Muscle layer of duodenum (tissue), 2 donors: ENCODE data around the gene CHID1.

Experiments used
- H3K27ac ChIP-seq: one replicate; pipeline ENCODE4 v1.7.0; 2013; ENCODE audit warnings: mild to moderate bottlenecking, low read length
- H3K27me3 ChIP-seq: one replicate; pipeline ENCODE4 v1.7.0; 2013; ENCODE audit warnings: low read depth, mild to moderate bottlenecking, control low read depth, low read length
- H3K36me3 ChIP-seq, 2 donors: one replicate each; pipeline ENCODE4 v1.7.0; 2013; ENCODE audit warnings: low read length in 2 of 2, control low read depth in 1 of 2, mild to moderate bottlenecking in 1 of 2; ENCODE audit not compliant: insufficient read depth in 2 of 2, control insufficient read depth in 1 of 2
- H3K4me1 ChIP-seq, 2 donors: one replicate each; pipeline ENCODE4 v1.7.0; 2013; ENCODE audit warnings: low read length in 2 of 2, mild to moderate bottlenecking in 2 of 2, control low read depth in 1 of 2, moderate library complexity in 1 of 2; ENCODE audit not compliant: insufficient read depth in 2 of 2, control insufficient read depth in 1 of 2
- H3K4me3 ChIP-seq, 2 donors: one replicate each; pipeline ENCODE4 v1.7.0; 2013; ENCODE audit warnings: low read length in 2 of 2, low read depth in 1 of 2, mild to moderate bottlenecking in 1 of 2
- H3K9me3 ChIP-seq, 2 donors: one replicate each; pipeline ENCODE4 v1.7.0; 2013; ENCODE audit warnings: low read length in 2 of 2, control low read depth in 1 of 2, mild to moderate bottlenecking in 1 of 2; ENCODE audit not compliant: control insufficient read depth in 1 of 2
- donor health status: healthy.

Gene CHID1

DNA sequence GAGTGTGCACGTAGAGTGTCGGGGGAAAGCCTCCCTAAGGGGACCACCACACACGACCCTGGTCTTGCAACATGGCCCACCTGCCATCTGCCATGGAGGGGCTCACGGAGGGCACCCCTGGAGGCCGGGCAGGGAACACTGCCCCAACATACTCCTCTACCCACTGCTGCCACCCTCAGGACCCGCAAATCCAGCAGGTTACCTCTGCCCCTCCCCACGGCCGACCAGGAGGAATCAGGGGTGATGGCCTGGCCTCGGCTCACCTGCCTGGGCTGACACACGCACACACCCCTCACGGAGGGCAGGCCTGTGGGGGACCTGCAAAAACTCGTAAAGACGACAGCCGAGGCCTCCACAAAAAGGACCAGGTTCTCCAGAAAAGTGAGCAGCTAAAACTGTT lies 30.2 kb downstream of the CHID1 start:
- no peaks in the 10 kb centered on the region for H3K9me3 ChIP-seq
- H3K27me3 ChIP-seq = no peaks in the 10 kb centered on the region
- no peak overlapping the region for H3K4me3 ChIP-seq
- no peak overlapping the region for H3K27ac ChIP-seq
- H3K4me1 ChIP-seq = peaks cover 0 to 5% of the 10 kb centered on the region in 2 donors
- peaks cover 0 to 31% of the 10 kb centered on the region in 2 donors for H3K36me3 ChIP-seq

DNA sequence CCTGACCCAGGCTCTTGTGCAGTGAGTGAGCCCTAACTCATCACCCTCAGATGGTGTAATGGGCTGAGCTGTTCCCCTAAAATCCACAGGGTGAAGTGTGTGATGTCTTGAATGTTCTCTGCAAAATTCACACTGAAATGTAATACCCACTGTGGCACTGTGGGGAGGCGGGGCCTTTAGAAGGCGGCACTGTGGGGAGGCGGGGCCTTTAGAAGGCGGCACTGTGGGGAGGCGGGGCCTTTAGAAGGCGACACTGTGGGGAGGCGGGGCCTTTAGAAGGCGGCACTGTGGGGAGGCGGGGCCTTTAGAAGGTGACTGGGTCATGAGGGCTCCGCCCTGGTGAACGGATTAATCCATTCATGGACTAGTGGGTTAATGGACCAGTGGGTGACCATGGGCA lies 33.0 kb downstream of the CHID1 start:
- Histone ChIP-seq H3K4me3 (no peak overlapping the region), H3K9me3 (no peaks in the 10 kb centered on the region), H3K4me1 (peaks cover 0 to 5% of the 10 kb centered on the region in 2 donors), H3K36me3 (peaks cover 0 to 22% of the 10 kb centered on the region in 2 donors), H3K27ac (no peak overlapping the region), H3K27me3 (no peaks in the 10 kb centered on the region)

DNA sequence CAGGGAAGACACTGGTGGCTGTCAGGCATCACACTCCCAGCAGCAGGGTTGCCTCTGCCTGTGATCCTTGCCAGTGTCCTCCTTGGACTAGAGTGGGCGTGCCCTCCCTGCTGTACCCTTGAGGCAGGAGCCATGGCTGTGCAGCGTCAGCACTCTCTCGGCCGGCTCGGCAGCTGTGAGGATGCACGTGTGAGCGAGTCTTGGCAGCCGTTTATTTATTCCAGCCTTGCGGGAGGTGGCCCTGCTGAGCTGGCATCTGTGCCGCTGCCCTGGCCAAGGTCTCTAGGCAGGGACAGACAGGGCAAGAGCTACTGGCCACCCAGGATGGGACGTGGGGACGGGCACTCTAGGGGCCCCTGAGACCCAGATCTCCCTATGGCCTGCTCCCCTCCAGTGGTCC lies 34.1 kb downstream of the CHID1 start:
- H3K4me1 ChIP-seq = peaks cover 0 to 5% of the 10 kb centered on the region in 2 donors
- no peaks in the 10 kb centered on the region for H3K9me3 ChIP-seq
- H3K27ac ChIP-seq = no peak overlapping the region
- H3K36me3 ChIP-seq = peaks cover 0 to 20% of the 10 kb centered on the region in 2 donors
- no peaks in the 10 kb centered on the region for H3K27me3 ChIP-seq
- H3K4me3 ChIP-seq = no peak overlapping the region

DNA sequence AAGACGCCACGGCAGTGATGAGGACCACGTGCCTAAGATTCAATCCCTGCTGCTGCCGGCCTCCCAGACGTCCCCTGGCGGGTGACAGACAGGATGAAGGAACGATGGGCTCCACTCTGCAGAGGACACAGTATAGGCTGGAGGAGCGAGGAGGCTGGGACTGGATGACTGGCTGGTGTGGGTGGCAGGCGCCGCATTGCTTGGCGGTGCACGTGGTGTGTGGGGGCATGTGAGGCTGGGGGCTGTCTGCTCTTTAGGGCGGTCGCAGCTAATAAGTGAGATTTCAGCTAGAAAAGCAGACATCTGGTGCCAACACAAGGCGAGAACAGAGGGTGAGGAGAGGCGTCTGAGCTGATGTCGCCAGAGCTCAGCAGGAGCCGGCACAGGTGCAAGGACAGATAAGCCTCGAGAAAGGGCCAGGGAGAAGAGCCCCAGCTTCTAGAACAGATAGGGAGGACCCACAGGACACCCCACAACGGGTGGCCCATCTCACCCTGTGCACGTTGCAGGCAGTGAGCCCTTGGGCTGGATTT lies 34.8 kb downstream of the CHID1 start:
- H3K27ac ChIP-seq = no peak overlapping the region
- H3K9me3 ChIP-seq = no peaks in the 10 kb centered on the region
- no peak overlapping the region for H3K4me3 ChIP-seq
- H3K4me1 ChIP-seq = peaks cover 0 to 5% of the 10 kb centered on the region in 2 donors
- no peaks in the 10 kb centered on the region for H3K27me3 ChIP-seq
- H3K36me3 ChIP-seq = peaks cover 0 to 17% of the 10 kb centered on the region in 2 donors

- Histone ChIP-seq H3K36me3 (peaks cover 0 to 12% of the 10 kb centered on the region in 2 donors), H3K27ac (no peak overlapping the region), H3K27me3 (no peaks in the 10 kb centered on the region), H3K4me1 (peaks cover 0 to 5% of the 10 kb centered on the region in 2 donors), H3K9me3 (no peaks in the 10 kb centered on the region), H3K4me3 (no peak overlapping the region)
Observed at GRCh38 chr11:875203-875602, 35.4 kb downstream of the CHID1 start.

- H3K4me1 ChIP-seq = peaks cover 0 to 5% of the 10 kb centered on the region in 2 donors
- H3K9me3 ChIP-seq = no peaks in the 10 kb centered on the region
- no peak overlapping the region for H3K4me3 ChIP-seq
- no peak overlapping the region for H3K27ac ChIP-seq
- peaks cover 0 to 8% of the 10 kb centered on the region in 2 donors for H3K36me3 ChIP-seq
- H3K27me3 ChIP-seq = no peaks in the 10 kb centered on the region
Observed at GRCh38 chr11:873706-874105, 36.9 kb downstream of the CHID1 start.

DNA sequence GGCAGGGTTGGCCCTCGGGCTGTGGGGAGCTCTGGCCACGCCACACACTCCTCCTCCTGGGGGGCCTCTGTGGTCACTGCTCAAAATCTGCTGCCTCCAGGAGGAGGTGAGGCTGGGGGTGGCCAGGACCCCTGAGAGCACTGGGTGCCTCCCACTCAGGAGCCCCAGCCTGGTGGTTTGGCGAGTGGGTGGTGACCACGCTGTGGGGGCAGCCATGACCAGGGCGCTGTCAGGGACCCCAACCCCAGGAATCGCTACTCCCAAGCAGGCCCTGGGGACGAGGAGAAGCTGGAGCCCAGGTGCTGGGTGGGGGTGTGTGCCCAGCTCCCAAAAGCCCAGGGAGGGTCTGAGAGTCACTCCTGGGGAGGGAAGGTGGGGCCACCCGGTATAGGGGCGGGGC lies 37.8 kb downstream of the CHID1 start:
- Histone ChIP-seq H3K27ac (no peak overlapping the region), H3K4me3 (no peak overlapping the region), H3K27me3 (no peaks in the 10 kb centered on the region), H3K36me3 (peaks cover 0 to 15% of the 10 kb centered on the region in 2 donors), H3K9me3 (no peaks in the 10 kb centered on the region), H3K4me1 (peaks cover 0 to 5% of the 10 kb centered on the region in 2 donors)

DNA sequence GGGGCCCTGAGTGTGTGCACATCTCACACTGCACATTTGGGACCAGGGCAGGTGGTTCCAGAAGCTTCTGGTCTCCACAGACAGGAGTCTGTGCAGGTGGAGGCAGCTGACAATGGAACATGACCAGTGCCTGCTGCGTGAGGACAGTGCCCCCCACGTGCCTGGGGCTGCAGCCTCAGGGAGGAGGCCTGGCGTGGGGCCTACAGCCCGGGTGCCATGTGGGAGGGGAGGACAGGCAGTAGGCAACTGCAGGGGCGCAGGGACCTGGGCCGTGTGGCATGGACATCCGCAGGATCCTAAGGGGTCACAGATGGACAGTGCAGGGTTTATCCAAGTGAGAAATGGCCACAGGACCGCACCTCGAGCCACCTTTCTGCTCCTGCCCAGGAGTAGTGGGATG lies 39.1 kb downstream of the CHID1 start:
- no peak overlapping the region for H3K27ac ChIP-seq
- H3K4me1 ChIP-seq = peaks cover 0 to under 1% of the 10 kb centered on the region in 2 donors
- H3K9me3 ChIP-seq = no peaks in the 10 kb centered on the region
- H3K36me3 ChIP-seq = peaks cover 0 to 26% of the 10 kb centered on the region in 2 donors
- no peaks in the 10 kb centered on the region for H3K27me3 ChIP-seq
- H3K4me3 ChIP-seq = no peak overlapping the region

- Histone ChIP-seq H3K4me3 (no peak overlapping the region), H3K36me3 (peaks cover 0 to 37% of the 10 kb centered on the region in 2 donors), H3K9me3 (no peaks in the 10 kb centered on the region), H3K27ac (no peak overlapping the region), H3K27me3 (no peaks in the 10 kb centered on the region), H3K4me1 (no peaks in the 10 kb centered on the region)
Observed at GRCh38 chr11:870418-870817, 40.2 kb downstream of the CHID1 start.

- Histone ChIP-seq H3K4me1 (no peaks in the 10 kb centered on the region), H3K9me3 (no peaks in the 10 kb centered on the region), H3K4me3 (no peak overlapping the region), H3K27ac (no peak overlapping the region), H3K27me3 (no peaks in the 10 kb centered on the region), H3K36me3 (peaks cover 0 to 40% of the 10 kb centered on the region in 2 donors)
Observed at GRCh38 chr11:870127-870413, 40.5 kb downstream of the CHID1 start.

DNA sequence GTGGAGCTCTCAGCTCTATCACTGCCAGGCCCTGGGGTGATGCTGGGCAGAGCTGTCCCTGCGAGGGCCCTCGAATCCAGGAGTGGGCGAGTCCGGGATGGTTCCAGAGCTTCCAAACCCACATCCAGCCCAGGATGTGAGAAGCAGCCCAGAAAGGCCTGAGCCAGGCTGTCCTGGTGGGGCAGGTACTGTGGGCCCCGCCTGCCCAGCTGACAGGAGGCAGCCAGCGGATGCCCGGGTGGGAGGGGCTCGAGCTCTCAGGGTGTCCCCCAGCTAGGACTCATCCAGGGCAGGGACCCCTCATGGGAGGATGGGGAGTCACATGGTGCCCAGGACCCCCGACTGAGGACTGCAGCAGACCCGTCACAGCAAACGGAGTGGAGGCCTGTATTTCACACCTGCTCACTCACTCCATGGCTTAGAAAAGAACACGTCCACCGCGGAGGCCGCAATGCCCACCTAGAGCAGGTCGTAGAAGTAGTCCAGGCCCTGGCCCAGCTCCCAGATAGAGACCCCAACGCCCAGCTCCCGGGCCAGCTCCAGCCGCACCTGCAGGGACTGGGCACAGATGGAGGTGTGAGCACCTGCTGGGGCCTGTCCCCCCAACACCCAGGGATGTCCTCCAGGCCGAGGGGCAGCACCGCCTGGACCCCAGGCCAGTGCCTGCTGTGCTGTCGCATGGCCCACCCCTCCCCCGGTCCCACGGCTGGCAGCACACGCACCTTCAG lies 41.0 kb downstream of the CHID1 start:
- peaks cover 0 to 45% of the 10 kb centered on the region in 2 donors for H3K36me3 ChIP-seq
- no peak overlapping the region for H3K27ac ChIP-seq
- H3K9me3 ChIP-seq = no peaks in the 10 kb centered on the region
- no peak overlapping the region for H3K4me3 ChIP-seq
- no peaks in the 10 kb centered on the region for H3K27me3 ChIP-seq
- no peaks in the 10 kb centered on the region for H3K4me1 ChIP-seq

- Histone ChIP-seq H3K4me1 (no peaks in the 10 kb centered on the region), H3K9me3 (no peaks in the 10 kb centered on the region), H3K27me3 (no peaks in the 10 kb centered on the region), H3K4me3 (no peak overlapping the region), H3K27ac (no peak overlapping the region), H3K36me3 (peaks cover 0 to 53% of the 10 kb centered on the region in 2 donors)
Observed at GRCh38 chr11:868802-869201, 41.8 kb downstream of the CHID1 start.
